Natural killer cell (primary cell): ENCODE measurements around the gene BNC2. TPM values are rescaled to one million over a fixed set of nuclear protein-coding genes. Genes with fewer than 3 reads are reported as not detected.

Experiments used
- ATAC-seq, 3 donors: fragments of 150-1000 bp in 2 of 3; fragments of 200-7000 bp in 1 of 3; cut with Tn5 transposase; 1 replicate in 1 of 3; 2 replicates in 2 of 3; pipeline ENCODE4 v1.10.0; 2021; ENCODE audit warnings: mild to moderate bottlenecking in 2 of 3, moderate library complexity in 2 of 3
- DNase-seq, 2 donors: peaks; one replicate each; pipeline versions ENCODE4 v3.0.0 to v3.0.0-alpha.2; 2013 to 2021; ENCODE audit warnings: mixed read lengths in 1 of 2
- H3K27ac ChIP-seq: one replicate; pipeline ENCODE4 v1.5.1; 2013; ENCODE audit warnings: mild to moderate bottlenecking, low read length
- H3K27me3 ChIP-seq: one replicate; pipeline ENCODE4 v1.6.1; 2013; ENCODE audit warnings: low read length; ENCODE audit not compliant: control insufficient read depth, insufficient read depth
- H3K36me3 ChIP-seq: one replicate; pipeline ENCODE4 v1.6.1; 2013; ENCODE audit warnings: low read length; ENCODE audit not compliant: control insufficient read depth, insufficient read depth
- H3K4me1 ChIP-seq: one replicate; pipeline ENCODE4 v1.6.1; 2013; ENCODE audit warnings: low read length; ENCODE audit not compliant: control insufficient read depth, insufficient read depth
- H3K4me3 ChIP-seq: one replicate; pipeline ENCODE4 v1.5.1; 2013; ENCODE audit warnings: low read length
- H3K9me3 ChIP-seq: one replicate; pipeline ENCODE4 v1.6.1; 2013; ENCODE audit warnings: low read length; ENCODE audit not compliant: control insufficient read depth, insufficient read depth
- H3K27ac Mint-ChIP-seq, 2 donors: one replicate each; pipeline ENCODE4 v1.8.0; 2022; ENCODE audit warnings: mild to moderate bottlenecking in 2 of 2, mixed read lengths in 2 of 2, moderate library complexity in 1 of 2
- H3K27me3 Mint-ChIP-seq, 2 donors: one replicate each; pipeline ENCODE4 v1.8.0; 2022; ENCODE audit warnings: low read depth in 2 of 2, mixed read lengths in 2 of 2
- H3K36me3 Mint-ChIP-seq: one replicate; pipeline ENCODE4 v1.8.0; 2022; ENCODE audit warnings: mixed read lengths
- H3K4me1 Mint-ChIP-seq, 2 donors: one replicate each; pipeline ENCODE4 v1.8.0; 2022; ENCODE audit warnings: mixed read lengths in 2 of 2
- H3K4me3 Mint-ChIP-seq: one replicate; pipeline ENCODE4 v1.8.0; 2022; ENCODE audit warnings: mild to moderate bottlenecking, moderate library complexity, mixed read lengths
- H3K9me3 Mint-ChIP-seq, 2 donors: one replicate each; pipeline ENCODE4 v1.8.0; 2022; ENCODE audit warnings: mixed read lengths in 2 of 2
- CTCF ChIP-seq: fragments of 200-600 bp; IDR thresholded peaks from one replicate; pipeline ENCODE4 v1.8.0; 2022; ENCODE audit warnings: antibody characterized with exemption
- WGBS: methylation state at CpG from one replicate; pipeline ENCODE4 v1.1.7; 2013; ENCODE audit warnings: missing lambda C conversion rate; ENCODE audit not compliant: insufficient coverage; 5-methylcytosine and 5-hydroxymethylcytosine counted together
- intact Hi-C: fragments of 100-400 bp; cut with micrococcal nuclease; formaldehyde crosslinking; loops from one replicate; pipeline ENCODE4 v1.14.2; 2022
- total RNA-seq, 4 donors: library from RNA; stranded (reverse); fragments of 120-200 nt in 1 of 4; gene quantifications; one replicate each; pipeline versions ENCODE4 v1.2.3 to v1.2.4, GENCODE V29; 2013 to 2022

Gene BNC2
- total RNA-seq, 3 donors from 2014 or later (not counting 1 experiment from before 2014, with no cell fraction given): 36.9 to 84.2 (median 66.5) TPM

DNA sequence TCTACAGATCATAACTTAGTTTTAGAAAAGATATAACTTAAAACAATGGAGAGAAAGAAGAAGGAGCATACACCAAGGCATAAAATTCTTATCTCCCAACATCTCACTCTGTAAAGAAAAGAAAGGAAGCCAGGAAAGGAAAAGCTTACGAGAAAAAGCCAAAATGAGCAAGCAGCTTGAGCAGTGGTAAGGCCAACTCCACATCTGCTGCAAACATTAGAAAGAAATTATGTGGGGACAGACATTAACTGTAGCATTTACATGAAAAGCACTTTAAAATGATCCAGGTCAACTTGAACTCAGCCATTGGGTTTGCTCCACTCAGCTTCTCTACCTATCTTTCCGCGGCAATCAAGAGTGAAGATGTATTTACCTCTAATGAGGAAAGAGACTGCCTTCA lies 176.9 kb downstream of the BNC2 start:
- TF ChIP-seq CTCF: no peak
- no peak for DNase-seq
- H3K4me1 ChIP-seq: no peaks in the 10 kb centered on the region
- no peaks in the 10 kb centered on the region for H3K9me3 Mint-ChIP-seq
- ATAC-seq: no peak
- H3K4me3 Mint-ChIP-seq: no peak overlapping the region
- H3K27me3 ChIP-seq: no peaks in the 10 kb centered on the region
- H3K27ac ChIP-seq: no peak overlapping the region
- peaks cover 31 to 37% of the 10 kb centered on the region in 2 donors for H3K4me1 Mint-ChIP-seq
- no peak overlapping the region for H3K4me3 ChIP-seq
- WGBS: 61% methylated on average over 2 of the region's 3 CpGs
- H3K9me3 ChIP-seq: no peaks in the 10 kb centered on the region
- no peaks in the 10 kb centered on the region for H3K27me3 Mint-ChIP-seq
- intact Hi-C loops: no loop called here
- H3K36me3 ChIP-seq: no peaks in the 10 kb centered on the region
- H3K36me3 Mint-ChIP-seq: no peaks in the 10 kb centered on the region
- H3K27ac Mint-ChIP-seq: no peak overlapping the region

DNA sequence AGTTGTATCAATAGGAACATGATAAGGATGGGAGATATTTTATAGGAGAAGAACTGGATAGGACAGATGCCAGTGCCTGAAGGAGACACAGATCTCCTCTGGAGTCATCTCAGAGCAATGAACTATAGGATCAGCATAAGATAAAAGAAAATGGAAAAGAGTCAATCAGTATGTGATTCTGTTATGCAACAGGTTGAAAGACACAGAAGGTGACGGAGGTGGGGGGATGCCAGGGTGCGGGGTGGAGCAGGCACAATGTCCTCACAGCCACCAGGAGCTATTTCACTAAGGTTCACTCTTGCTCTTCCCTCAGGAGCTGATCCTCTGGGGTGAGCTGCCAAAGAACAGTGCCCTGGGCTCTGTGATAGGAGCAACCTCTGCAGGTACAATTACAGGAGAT lies 179.8 kb downstream of the BNC2 start:
- ATAC-seq: no peak
- H3K27me3 ChIP-seq: no peaks in the 10 kb centered on the region
- Mint-ChIP-seq H3K9me3 (no peaks in the 10 kb centered on the region), H3K27me3 (no peaks in the 10 kb centered on the region), H3K4me1 (peaks cover 40 to 50% of the 10 kb centered on the region in 2 donors), H3K36me3 (no peaks in the 10 kb centered on the region), H3K4me3 (no peak overlapping the region), H3K27ac (no peak overlapping the region)
- no peak overlapping the region for H3K4me3 ChIP-seq
- no peaks in the 10 kb centered on the region for H3K4me1 ChIP-seq
- 89% methylated on average over 2 of the region's 2 CpGs for WGBS
- DNase-seq: no peak
- H3K36me3 ChIP-seq: no peaks in the 10 kb centered on the region
- TF ChIP-seq CTCF: no peak
- H3K27ac ChIP-seq: no peak overlapping the region
- intact Hi-C loops: no loop called here
- no peaks in the 10 kb centered on the region for H3K9me3 ChIP-seq

- DNase-seq: no peak
- H3K36me3 Mint-ChIP-seq: no peaks in the 10 kb centered on the region
- H3K9me3 ChIP-seq: no peaks in the 10 kb centered on the region
- TF ChIP-seq CTCF: no peak
- no peak overlapping the region for H3K4me3 ChIP-seq
- no peak overlapping the region for H3K27ac ChIP-seq
- no peaks in the 10 kb centered on the region for H3K27me3 Mint-ChIP-seq
- H3K9me3 Mint-ChIP-seq: no peaks in the 10 kb centered on the region
- intact Hi-C loops: no loop called here
- no peak overlapping the region for H3K27ac Mint-ChIP-seq
- no peaks in the 10 kb centered on the region for H3K4me1 ChIP-seq
- WGBS: 79% methylated on average over 2 of the region's 2 CpGs
- ATAC-seq: no peak
- no peaks in the 10 kb centered on the region for H3K36me3 ChIP-seq
- no peaks in the 10 kb centered on the region for H3K27me3 ChIP-seq
- H3K4me1 Mint-ChIP-seq: peaks cover 37 to 52% of the 10 kb centered on the region in 2 donors
- H3K4me3 Mint-ChIP-seq: no peak overlapping the region
Observed at GRCh38 chr9:16690205-16690604, 180.3 kb downstream of the BNC2 start.

- Mint-ChIP-seq H3K36me3 (no peaks in the 10 kb centered on the region), H3K9me3 (no peaks in the 10 kb centered on the region), H3K27ac (peak overlapping the region in 1 of 2 donors; percentile 18), H3K4me1 (peaks cover 37 to 54% of the 10 kb centered on the region in 2 donors), H3K27me3 (no peaks in the 10 kb centered on the region), H3K4me3 (no peak overlapping the region)
- WGBS: 79% methylated on average over 5 of the region's 5 CpGs
- ATAC-seq: no peak
- Histone ChIP-seq H3K9me3 (no peaks in the 10 kb centered on the region), H3K4me3 (no peak overlapping the region), H3K27ac (no peak overlapping the region), H3K4me1 (no peaks in the 10 kb centered on the region), H3K36me3 (no peaks in the 10 kb centered on the region), H3K27me3 (no peaks in the 10 kb centered on the region)
- no peak for DNase-seq
- TF ChIP-seq CTCF: no peak
- intact Hi-C loops: no loop called here
Observed at GRCh38 chr9:16689351-16689938, 181.0 kb downstream of the BNC2 start.
